Chondrocyte (in vitro differentiated cells): ENCODE measurements around the gene FAM193A. TPM values are rescaled to one million over a fixed set of nuclear protein-coding genes. Genes with fewer than 3 reads are reported as not detected.
A peak's percentile ranks its signal among the peaks of the same experiment; 100 is the strongest.

Experiments
- DNase-seq: peaks from one replicate; pipeline ENCODE4 v3.0.0; 2021; ENCODE audit warnings: mixed read lengths, low spot score
- H3K27ac Mint-ChIP-seq: one replicate; pipeline ENCODE4 v1.8.0; 2021; ENCODE audit warnings: mild to moderate bottlenecking, moderate library complexity, mixed read lengths; ENCODE audit not compliant: unreplicated experiment
- H3K27me3 Mint-ChIP-seq: 2 replicates; pipeline ENCODE4 v1.8.0; 2021; ENCODE audit warnings: low read depth, mixed read lengths
- H3K36me3 Mint-ChIP-seq: 2 replicates; pipeline ENCODE4 v1.8.0; 2021; ENCODE audit warnings: low read depth, mixed read lengths
- H3K4me1 Mint-ChIP-seq: 2 replicates; pipeline ENCODE4 v1.8.0; 2021; ENCODE audit warnings: low read depth, mild to moderate bottlenecking, mixed read lengths
- H3K4me3 Mint-ChIP-seq: one replicate; pipeline ENCODE4 v1.8.0; 2021; ENCODE audit warnings: mild to moderate bottlenecking, moderate library complexity, mixed read lengths; ENCODE audit not compliant: unreplicated experiment
- H3K9me3 Mint-ChIP-seq: 2 replicates; pipeline ENCODE4 v1.8.0; 2021; ENCODE audit warnings: low read depth, mixed read lengths
- total RNA-seq: library from RNA; stranded (reverse); gene quantifications from 3 replicates; pipeline ENCODE4 v1.2.1, GENCODE V29; 2021
- TF ChIP-seq, protein P1 (sequence below): fragments of 200-600 bp; sonication (generic); IDR thresholded peaks from 2 replicates; pipeline ENCODE4 v1.5.0; 2021; ENCODE audit warnings: antibody characterized with exemption, mild to moderate bottlenecking, moderate library complexity

The FAM193A gene
- total RNA-seq, 1 donor from 2014 or later, result 24.9 TPM

DNA sequence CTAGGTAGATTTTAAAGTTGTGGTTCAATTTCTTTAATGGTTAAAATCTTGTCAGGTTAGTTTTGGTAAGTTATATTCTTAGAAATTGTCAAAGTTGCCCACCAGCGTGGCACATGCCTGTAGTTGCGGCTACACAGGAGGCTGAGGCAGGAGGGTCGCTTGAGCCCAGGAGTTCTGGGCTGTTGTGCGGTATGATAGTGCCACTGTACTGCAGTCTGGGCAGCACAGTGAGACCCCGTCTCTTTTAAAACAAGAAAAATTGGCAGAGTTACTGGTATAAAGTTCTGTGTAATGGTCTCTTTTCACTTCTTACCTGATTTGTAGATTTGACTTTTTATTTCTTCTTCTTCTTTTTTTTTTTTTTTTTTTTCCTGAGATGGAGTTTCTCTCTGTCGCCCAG lies 64.4 kb downstream of the FAM193A start:
- Mint-ChIP-seq H3K36me3 (peaks cover 5% of the 10 kb centered on the region), H3K27ac (no peak overlapping the region), H3K4me1 (peaks cover 57% of the 10 kb centered on the region), H3K4me3 (no peak overlapping the region), H3K27me3 (no peaks in the 10 kb centered on the region), H3K9me3 (no peaks in the 10 kb centered on the region)
- no peak for DNase-seq
- TF ChIP-seq, protein P1, sequence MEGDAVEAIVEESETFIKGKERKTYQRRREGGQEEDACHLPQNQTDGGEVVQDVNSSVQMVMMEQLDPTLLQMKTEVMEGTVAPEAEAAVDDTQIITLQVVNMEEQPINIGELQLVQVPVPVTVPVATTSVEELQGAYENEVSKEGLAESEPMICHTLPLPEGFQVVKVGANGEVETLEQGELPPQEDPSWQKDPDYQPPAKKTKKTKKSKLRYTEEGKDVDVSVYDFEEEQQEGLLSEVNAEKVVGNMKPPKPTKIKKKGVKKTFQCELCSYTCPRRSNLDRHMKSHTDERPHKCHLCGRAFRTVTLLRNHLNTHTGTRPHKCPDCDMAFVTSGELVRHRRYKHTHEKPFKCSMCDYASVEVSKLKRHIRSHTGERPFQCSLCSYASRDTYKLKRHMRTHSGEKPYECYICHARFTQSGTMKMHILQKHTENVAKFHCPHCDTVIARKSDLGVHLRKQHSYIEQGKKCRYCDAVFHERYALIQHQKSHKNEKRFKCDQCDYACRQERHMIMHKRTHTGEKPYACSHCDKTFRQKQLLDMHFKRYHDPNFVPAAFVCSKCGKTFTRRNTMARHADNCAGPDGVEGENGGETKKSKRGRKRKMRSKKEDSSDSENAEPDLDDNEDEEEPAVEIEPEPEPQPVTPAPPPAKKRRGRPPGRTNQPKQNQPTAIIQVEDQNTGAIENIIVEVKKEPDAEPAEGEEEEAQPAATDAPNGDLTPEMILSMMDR, result no peak

DNA sequence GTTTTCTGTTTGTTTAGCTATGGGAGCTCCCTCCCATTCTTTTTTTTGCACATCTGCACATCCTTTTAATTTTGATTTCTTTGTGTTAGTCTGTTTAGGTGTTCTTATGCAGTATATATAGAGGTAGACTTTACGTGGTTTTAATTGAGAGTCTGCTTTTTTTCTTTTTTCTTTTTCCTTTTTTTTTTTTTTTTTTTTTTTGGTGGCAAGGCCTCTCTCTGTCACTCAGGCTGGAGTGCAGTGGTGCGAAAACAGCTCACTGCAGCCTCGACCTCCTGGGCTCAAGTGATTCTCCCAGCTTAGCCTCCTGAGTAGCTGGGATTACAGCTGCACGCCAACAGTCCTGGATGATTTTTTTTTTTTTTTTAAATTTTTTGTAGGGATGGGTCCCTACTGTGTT lies 68.2 kb downstream of the FAM193A start:
- Mint-ChIP-seq H3K36me3 (peaks cover 2% of the 10 kb centered on the region), H3K27ac (peak overlapping the region; percentile 42), H3K9me3 (no peaks in the 10 kb centered on the region), H3K4me1 (peaks cover 33% of the 10 kb centered on the region), H3K27me3 (no peaks in the 10 kb centered on the region), H3K4me3 (no peak overlapping the region)
- TF ChIP-seq, protein P1, result no peak
- no peak for DNase-seq

DNA sequence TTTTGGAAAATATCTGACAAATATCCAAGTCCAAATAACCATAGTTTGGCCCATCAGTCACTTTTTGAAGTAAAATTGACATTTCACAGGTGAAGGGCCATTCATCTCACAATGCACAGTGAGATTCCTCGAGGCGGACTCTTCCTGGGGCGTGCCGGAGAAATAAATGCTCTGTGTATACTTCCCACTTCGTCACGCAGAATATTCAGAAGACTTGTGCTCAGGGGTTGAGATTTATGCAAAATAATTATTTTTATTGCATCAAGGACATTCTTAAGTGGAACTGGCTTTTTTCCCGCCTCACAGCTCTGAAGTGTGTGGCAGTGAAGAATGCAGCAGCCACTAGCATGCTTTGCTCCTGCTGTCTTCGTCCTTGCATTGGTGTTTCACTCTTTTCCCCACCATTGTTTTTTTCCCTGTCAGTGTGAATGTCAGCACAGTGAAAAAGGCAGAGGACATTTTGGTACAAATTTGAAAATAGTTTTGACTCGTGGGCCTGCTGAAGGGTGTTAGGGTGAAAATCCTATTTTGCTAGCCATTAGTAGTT lies 70.6 kb downstream of the FAM193A start:
- TF ChIP-seq, protein P1, result no peak
- Mint-ChIP-seq H3K36me3 (peaks cover 2% of the 10 kb centered on the region), H3K4me1 (peaks cover 25% of the 10 kb centered on the region), H3K4me3 (no peak overlapping the region), H3K27me3 (no peaks in the 10 kb centered on the region), H3K27ac (no peak overlapping the region), H3K9me3 (no peaks in the 10 kb centered on the region)
- DNase-seq, result no peak

DNA sequence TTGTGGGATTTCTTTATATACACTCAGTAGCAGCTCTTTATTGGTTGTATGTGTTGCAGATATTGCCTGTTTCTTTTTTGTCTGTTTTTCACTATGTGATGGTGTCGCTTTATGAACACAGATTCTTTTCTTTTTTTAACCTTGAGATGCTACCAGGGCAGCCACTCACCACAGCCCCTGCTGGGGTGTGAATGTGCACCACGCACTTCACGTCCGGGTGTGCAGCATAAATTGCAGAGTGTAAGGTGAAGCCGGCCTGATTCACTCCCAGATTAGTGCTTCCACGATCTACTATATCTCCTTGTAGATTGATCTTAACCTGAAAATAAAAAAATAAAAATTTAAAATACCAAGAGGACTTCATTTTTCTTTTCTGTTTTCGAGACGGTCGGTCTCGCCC lies 71.4 kb downstream of the FAM193A start:
- Mint-ChIP-seq H3K9me3 (no peaks in the 10 kb centered on the region), H3K4me1 (peaks cover 29% of the 10 kb centered on the region)

DNA sequence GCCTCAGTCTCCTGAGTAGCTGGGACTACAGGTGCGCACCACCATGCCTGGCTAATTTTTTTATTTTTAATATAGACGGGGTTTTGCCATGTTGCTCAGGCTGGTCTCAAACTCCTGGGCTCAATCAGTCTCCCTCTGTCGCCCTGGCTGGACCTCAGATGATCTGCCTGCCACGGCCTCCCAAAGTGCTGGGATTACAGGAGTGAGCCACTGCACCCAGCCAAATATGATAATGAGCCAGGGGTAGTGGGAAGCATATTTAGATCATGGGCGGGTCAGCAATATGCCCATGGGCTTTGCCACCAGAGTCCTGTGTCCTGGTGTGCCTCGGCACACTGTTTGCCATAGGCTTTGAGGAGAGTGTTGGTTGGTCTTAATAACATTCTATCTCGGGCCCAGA lies 71.8 kb downstream of the FAM193A start:
- H3K27ac Mint-ChIP-seq, result no peak overlapping the region
- H3K36me3 Mint-ChIP-seq, result peaks cover 2% of the 10 kb centered on the region
- TF ChIP-seq, protein P1, result no peak
- no peaks in the 10 kb centered on the region for H3K27me3 Mint-ChIP-seq
- H3K4me1 Mint-ChIP-seq, result peaks cover 31% of the 10 kb centered on the region
- no peak overlapping the region for H3K4me3 Mint-ChIP-seq
- no peaks in the 10 kb centered on the region for H3K9me3 Mint-ChIP-seq
- peak; percentile 28 for DNase-seq

More for the DNA sequence above, 71.4 kb downstream of the FAM193A start:
- no peak overlapping the region for H3K4me3 Mint-ChIP-seq
- H3K27me3 Mint-ChIP-seq, result no peaks in the 10 kb centered on the region
- H3K27ac Mint-ChIP-seq, result no peak overlapping the region
- TF ChIP-seq, protein P1, result no peak
- peaks cover 2% of the 10 kb centered on the region for H3K36me3 Mint-ChIP-seq
- DNase-seq, result peak; percentile 17
